NCI-H2227 treated with DMSO at 0.1 percent for 48 hours (cell line): ENCODE results near the gene PPP4C.
"Not testable (repeated sequence)": the region's sequence is repeated elsewhere in the genome, so short reads cannot be mapped to it uniquely, and the experiment has no call there.

ENCODE experiments used
- DNase-seq: peaks from one replicate; lab custom pipeline; 2025; lab: John Stamatoyannopoulos, UW

The PPP4C gene

DNA sequence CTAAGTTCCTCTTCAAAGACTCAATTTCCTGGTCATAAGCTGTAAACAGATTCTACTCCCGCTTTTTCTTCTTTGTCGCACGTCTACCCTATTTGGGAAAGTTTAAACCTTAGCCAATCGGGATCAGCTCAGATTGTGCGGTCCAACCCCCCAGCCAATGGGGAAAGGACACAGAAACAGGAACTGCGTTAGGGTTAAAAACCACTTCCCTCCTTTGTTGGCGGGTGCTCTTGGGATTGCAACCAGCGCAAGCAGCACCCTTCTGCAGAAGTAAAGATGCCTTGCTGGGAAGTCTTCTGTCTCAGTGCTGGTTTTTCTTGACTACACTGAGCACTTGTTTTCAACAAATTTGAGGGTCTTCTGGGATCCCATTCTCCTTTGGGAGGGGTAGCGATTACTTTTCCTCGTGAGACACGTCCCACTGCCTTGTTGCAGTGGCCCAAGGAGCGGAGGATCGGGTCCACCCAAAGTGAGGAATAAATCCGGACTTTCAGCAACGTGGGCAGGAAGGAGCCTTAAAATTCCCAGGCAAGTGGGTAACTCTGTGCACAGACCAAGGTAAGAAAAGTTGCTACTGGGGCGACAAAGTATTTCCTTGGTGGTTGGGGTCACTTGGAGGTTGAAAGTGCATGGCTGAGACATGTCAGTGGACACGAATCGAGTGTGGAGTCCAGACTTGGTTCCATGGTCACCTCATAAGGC lies 21.2 kb downstream of the PPP4C start:
- DNase-seq, result no peak

DNA sequence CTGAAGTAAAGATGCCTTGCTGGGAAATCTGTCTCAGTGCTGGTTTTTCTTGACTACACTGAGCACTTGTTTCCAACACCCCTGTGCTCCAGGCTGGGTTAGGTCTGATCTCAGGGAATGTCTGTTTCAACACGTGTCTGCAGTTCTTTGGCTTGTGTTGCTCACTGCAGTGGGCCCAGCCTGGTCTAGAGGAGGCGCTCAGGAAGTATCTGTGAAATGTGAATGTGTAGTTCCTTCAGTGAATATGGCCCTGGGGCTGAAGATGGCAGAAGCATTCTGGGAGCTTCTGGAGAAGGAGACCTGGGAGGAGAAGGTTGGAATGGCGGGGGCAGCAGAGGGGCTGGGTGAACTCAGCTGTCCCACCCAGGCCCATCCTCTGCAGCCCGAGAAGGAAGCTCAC lies 28.3 kb downstream of the PPP4C start:
- no peak for DNase-seq

DNA sequence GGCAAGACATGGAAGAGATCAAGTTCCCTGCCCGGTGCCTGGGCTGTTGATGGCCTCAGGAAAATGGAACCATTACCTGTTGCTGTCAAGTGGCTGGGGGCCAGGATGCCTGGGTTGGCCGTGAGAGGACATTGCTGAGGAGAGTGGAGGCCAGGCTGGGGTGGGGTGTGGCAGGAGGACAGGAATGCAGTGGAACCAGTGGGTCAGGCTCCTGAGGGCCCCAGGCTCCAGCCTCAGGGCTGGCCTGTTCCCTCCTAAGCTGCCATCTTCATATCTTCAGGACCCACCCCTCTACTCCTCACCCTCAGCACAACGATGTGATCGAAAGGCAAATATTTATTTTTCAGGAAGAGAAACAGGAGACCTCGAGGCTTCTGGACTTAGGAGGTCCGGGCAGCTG lies 28.7 kb downstream of the PPP4C start:
- no peak for DNase-seq

DNA sequence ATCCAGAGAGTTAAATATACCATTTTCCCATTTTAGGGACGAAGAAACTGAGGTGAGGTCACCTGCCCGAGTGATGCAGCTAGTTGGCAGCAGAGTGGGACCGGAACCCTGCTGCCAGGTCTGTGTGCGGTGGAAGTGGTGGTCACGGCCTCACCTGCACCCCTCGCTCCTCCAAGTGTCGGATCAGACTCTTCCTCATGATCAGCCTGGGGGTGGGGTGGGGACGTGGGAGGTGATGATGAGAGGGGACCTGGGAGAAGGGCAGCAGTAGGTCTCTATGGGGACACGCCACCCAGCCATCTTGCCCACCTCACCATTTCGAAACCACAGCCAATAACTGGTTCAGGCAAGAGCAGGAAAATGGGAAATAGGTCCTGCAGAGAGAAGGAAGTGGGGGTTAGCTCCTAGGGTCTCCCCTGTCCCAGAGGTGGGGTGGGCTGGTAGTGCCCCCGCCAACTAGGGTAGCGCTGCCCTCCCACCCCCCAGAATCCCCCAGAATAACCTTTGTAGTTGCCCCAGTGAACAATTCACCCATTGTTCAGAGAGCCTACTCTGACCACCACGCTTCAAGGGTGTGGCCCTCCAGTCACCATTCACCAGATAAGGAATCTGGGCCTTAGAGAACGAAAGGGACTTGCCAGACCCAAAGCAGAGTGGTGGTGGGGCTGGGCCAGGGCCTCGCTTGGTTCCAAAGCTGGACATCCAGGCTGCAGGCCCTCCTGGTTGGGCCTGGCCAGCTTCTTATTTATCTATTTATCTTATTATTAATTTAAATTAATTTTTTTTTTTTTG lies 32.5 kb downstream of the PPP4C start:
- DNase-seq, result no peak

DNA sequence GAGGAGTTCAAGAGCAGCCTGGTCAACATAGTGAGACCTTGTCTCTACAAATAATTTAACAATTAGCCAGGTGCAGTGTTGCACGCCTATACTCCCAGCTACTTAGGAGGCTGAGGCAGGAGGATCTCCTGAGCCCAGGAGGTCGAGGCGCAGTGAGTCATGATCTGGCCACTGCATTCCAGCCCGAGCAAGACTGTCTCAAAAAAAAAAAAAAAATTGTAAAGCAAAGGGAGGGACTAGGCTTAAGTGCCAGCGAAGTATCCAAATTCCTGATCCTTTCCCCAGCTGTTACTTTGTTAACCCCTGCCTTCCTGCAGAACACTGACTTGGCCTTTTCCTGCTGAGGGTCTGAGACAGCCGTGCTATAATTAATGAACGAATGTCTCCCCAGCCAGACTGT lies 34.9 kb downstream of the PPP4C start:
- no peak for DNase-seq

DNA sequence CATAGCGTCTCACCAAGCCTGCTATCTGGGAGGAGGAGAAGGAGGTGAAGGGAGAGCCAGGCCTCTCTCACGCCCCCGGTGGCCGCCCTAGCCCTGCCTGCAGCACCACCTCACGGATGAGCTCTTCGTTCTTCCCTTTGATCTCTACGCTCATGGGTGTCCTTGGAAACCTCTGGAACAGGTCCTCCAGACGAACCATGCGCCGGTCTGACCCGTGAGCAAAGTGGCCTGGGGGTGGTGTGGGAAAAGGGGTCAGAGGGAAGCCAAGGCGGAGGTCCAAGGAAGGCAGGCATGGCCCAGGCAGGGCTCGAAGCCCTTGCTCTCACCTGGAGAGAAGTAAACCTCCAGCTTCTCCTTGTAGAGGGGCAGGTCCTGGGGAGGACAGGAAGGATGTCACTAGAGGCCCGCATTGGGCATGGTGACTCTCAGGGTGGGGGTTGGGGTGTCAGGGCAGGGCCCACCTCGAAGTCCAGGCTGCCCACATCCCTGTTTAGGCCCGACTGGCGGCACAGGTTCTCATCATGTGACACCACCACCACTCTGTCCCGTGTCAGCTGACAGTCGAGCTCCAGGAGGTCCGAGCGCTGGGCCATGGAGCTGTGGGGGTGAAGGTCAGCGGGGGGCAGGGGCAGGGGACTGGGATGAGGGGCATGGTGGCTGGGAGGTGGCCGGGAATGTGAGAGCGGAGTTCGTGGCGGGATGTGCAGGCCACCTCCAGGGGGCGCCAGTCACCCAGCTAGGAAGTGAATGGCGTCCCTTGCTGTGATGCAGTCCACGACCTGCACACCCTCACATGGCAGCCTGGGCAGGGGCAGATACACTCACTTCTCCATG lies 36.6 kb downstream of the PPP4C start:
- no peak for DNase-seq

DNA sequence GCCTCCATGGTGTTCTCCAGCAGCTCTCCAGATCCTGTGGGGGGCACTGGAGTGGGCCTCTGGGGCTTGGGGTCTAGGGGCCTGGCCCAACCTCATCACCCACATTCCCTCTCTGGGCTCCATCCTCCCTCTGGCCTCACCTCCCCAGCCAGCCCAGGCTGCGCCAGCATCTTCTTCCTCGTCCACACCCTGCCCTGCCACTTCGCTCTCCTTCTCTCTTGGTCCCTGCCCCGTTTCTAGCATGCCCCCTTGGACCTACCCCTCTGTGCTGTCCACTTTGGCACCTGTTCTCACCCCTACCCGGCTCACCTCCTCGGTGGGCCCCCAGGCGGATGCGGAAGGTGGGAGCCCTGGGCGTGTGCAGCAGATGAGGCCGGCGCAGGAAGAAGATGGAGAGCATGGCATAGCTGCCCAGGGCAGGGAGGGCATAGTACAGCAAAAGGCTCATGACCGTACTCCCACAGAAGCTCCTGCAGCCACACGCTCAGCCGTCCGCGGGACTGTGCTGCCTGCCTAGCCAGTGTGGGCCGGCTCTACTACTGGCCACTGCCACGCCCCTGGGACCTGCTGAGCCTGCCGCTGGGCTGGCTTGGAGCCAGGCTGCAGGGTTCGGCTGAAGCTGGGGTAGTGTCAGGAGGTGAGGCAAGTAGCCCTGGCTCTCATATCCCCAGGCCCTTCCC lies 37.4 kb downstream of the PPP4C start, which contains the start of gene GDPD3:
Gene GDPD3 (minus strand): TSS at position 507 of the 680 bp plus-strand sequence. CDS start 59 bp downstream, at position 448.
- DNase-seq, result no peak

DNA sequence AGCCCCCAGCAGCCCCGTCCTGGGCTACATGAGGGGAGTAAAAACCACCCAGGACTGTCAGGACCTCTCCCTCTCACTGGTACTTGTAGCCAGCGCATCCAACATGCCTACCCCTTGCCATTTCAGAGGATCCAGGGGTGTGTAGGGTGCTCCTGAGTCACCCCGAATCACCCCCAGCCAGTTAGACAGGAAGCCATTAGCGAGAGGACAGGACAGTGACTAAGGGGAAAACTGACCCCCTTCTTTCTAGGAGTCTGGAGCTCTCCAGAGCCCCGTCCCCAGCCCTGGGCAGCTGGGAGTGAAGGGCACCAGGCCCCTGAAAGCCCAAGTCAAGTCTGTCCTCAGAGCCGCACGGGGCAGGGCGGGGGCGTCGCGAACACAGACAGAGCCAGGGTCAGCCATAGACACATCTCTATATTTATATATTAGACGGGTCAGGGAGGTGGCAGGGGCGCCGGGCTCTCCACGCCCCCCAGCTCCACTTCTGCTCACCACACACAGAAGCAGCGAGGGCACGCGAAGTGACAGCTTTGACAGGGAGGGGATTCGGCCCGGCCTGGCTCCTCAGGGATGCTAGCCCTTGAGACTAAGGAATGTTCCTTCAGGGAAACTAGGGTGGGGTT lies 38.0 kb downstream of the PPP4C start:
- DNase-seq, result no peak

DNA sequence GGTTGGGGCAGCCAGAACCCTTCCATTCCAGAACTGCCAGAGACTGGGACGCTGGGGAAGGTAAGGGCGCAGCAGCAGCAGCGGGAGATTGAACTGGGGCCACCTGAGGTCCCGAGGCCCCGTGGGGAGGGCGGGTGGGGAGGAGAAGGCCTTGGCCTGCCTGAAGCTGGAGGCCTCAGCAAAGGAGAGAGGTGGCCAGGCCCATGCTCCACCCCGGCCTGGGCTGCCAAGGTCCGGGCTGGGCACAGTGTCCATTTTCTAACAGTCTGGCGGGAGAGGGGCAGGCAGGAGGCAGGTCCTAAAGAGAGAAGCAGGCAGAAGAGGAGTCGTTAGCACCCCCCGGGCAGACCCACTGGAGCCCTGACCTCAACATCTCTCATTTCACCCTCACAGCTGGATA lies 38.6 kb downstream of the PPP4C start:
- no peak for DNase-seq

DNA sequence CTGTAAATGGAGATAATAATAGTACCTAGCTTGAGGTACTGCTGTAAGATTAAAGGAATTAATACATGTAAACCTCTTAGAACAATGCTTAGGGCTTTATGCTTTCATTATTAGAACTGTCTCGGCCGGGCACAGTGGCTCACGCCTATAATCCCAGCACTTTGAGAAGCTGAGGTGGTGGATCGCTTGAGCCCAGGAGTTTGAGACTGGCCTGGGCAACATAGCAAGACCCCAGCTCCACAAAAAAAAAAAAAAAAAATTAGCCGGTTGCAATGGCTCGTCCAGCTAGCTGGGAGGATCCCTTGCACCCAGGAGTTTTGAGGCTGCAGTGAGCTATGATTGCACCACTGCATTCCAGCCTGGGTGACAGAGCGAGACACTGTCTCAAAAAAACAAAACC lies 39.0 kb downstream of the PPP4C start:
- not testable (repeated sequence) for DNase-seq

DNA sequence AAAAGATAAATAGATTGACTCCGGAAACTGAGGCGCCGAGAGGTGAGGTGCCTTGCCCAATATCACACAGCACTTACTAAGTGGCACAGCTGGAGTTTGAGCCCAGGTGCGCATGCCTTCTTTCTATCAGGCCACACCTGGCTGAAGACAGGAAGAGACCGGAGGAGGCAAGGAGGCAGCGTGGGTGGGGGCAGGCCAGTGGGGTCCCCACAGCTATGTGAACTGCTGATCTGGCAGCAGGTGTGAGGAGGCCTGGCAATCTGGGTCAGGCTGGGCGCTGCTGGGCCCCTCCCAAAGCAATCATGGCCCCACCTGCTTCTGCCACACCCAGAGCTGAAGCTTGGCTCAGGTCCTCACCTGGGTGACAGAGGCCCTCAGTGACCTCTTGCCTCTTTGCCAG lies 39.4 kb downstream of the PPP4C start:
- DNase-seq, result no peak

DNA sequence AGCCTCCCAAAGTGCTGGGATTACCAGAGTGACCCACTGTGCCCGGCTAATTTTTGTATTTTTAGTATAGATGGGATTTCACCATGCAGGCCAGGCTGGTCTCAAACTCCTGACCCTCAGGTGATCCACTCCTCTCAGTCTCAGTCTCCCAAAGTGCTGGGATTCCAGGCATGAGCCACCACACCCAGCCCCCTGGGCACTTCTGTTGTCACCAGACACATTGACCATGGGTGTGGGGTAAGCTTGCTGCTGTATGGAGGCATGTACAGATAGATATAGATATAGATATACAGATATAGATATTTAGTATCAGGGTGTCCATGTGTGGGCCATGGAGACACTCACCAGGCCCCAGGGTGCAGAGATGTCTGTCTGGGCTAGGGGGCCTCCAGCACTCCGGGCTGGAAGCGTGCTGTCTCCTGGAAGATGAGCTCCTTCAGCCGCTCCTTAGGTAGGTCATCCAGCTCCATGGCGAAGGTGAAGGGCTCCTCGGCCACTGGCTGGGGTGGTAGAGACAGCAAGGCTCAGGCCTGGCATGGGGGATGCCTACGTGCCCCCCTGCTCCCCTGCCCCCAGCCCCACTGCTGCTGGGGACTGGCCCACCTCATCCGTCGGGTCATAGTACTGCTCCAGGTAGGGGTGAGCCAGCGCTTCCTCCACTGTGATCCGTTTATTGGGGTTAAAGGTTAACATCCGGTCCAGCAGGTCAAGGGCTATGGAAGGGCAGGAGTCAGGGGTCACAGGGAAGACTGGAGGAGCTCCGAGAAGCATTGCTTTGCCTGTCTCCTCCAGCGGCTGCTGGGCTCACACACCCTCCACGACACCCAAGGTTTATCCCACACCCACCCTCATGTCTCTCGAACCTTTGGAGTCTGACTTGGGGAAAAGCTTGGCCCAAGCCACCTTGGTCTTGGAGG lies 40.8 kb downstream of the PPP4C start:
- DNase-seq, result no peak

DNA sequence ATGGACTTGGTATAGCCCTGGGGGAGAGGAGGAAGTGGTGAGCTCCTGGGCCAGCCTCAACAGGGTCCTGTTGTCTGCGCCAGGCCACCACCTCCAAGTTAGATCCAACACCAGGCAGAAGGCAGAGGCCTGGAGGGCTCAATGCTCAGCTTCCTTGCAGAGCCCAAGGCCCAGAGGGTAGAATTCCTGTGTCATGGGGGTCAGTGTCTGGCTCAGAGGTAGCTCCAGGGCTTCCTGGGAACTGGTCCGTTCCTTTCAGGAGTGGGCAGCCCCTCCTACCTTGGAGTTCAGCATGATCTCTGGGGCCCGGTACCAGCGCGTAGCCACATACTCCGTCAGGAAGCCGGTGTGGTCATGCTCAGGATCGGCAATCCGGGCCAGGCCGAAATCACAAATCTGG lies 42.0 kb downstream of the PPP4C start:
- no peak for DNase-seq

DNA sequence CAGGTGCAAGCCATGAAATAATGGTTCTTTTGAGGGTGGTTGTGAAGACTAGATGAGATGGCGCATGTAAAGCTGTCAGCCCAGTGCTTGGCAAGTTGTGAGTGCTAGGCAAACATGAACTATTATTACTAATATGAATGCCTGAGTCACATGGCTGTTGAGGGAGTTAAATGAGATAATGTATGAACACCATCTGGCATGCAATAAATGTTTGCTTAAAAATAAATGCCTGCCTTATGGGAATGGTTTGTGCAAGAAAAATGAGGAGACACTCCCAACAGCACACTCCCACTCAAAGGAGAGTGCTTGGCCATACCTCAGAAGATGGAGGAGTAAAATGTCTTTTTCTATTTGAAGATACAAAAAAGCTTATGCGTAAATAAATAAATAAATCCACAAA lies 43.6 kb downstream of the PPP4C start:
- no peak for DNase-seq

DNA sequence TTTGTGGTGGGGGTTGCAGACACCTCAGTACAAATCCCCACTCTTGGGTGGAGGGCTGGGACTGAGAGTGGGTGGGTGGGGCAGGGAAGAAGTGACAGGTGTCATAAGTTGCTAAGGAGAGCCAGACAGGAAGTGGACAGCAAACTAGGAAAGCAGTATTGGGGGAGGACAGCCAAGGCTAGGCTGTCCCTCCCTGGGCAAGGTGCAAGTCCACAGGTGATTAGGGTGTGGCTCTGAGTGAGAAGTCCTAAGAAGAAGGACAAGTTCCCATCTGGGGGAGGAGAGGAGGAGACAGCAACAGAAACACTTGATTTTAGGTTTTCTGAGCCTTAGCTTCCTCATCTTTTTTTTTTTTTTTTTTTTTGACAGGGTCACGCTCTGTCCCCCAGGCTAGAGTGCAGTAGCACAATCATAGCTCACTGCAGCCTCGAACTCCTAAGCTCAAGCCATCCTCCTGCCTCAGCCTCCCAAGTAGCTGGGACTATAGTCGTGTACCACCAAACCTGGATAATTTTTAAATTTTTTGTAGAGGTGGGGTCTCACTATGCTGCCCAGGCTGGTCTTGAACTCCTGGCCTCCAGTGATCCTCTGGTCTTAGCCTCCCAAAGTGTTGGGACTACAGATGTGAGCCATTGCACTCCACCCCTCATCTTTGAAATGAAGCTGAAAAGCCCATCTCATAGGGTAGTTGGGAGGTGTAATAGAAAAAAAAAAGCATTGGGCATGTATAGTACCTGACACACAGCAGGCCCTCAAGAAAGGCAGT lies 44.7 kb downstream of the PPP4C start:
- no peak for DNase-seq

DNA sequence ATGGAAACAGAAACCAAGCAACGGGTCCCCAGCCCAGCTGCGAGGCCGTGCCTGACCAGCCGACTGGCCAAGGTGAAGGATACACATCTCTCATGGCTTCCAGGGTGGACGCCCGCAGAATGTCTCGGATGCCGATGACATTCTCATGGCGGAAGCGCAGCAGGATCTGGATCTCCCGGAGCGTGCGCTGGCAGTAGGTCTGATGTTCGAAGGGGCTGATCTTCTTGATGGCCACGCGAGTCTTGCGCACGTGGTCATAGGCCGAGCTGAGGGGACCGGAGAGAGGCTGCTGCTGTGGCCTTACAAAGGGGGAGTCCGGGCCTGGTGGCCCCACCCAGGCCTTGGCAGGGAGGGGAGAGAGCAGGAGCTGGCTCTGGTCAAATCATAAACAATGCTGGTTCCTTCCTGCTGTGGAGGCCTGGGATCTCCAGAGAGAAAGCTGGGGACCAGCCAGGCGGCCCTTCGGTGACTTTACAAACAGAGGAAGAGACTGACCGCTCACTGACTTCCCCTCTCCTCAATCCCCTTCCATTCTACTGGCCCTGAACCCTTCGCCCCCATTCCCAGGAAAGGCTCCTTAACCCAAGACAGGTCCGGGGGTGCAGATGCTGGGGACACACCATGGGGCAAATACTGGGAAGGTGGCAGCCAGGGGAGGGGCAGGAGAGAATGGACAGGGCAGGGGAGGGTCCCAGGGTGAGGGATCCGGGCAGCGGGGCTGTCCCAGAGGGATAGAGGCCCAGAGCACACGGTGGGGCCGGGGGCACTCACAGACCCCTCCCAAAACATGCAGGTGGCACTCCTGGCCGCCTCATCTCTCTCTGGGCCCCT lies 46.2 kb downstream of the PPP4C start:
- no peak for DNase-seq

DNA sequence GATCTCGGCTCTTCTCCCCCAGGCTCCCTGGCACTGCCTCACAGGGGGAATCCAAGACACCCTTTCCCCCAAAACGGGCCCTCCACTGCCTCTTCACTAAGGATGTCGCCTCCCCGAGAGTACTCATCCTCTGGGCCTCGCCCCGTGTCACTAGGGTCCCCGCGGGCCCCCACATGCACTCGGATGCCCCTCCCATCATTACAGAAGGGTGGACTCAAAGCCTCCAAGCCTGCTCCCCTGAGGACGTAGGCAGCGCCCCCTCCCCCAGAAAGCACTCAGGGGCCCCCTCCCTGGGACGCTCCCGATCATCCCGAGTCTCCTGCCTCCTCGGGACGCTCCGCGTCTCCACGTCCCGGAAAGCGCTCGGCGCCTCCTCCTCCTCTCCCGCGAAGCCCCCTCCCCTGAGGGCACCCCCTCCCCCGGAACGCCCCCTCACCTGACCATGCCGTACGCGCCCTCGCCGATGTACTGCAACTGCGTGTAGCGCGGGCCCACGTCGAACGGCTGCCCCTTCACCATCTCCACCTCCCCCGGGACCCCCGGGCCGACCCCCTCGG lies 46.9 kb downstream of the PPP4C start:
- no peak for DNase-seq

DNA sequence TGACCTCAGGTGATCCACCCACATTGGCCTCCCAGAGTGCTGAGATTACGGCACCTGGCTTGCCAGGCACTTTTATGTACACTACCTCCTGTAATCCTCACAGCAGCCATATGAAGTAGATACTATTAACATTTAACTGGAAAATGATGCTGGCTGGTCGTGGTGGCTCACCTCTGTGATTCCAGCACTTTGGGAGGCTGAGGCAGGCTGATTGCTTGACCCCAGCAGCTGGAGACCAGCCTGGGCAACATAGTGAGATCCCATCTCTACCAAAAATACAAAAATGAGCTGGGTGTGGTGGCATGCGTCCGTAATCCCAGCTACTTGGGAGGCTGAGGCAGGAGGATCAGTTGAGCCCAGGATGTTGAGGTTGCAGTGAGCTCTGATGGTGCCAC lies 49.2 kb downstream of the PPP4C start:
- no peak for DNase-seq

DNA sequence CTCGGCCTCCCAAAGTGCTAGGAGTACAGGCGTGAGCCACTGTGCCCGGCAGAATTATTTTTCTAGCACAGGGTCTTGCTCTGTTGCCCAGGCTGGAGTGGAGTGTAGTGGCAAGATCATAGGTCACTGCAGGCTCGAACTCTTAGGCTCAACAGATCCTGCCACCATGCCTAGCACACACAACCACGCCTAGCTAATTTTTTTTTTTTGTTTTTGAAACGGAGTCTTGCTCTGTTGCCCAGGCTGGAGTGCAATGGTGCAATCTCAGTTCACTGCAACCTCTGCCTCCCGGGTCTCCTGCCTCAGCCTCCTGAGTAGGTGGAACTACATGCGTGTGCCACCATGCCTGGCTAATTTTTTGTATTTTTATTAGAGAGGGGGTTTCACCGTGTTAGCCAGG lies 49.9 kb downstream of the PPP4C start:
- not testable (repeated sequence) for DNase-seq
